ENCODE results near the gene RDH13. TPM values are rescaled to one million over a fixed set of nuclear protein-coding genes. Genes with fewer than 3 reads are reported as not detected.

Gene RDH13
- total RNA-seq, 1 donor from 2014 or later = 13.5 TPM

DNA sequence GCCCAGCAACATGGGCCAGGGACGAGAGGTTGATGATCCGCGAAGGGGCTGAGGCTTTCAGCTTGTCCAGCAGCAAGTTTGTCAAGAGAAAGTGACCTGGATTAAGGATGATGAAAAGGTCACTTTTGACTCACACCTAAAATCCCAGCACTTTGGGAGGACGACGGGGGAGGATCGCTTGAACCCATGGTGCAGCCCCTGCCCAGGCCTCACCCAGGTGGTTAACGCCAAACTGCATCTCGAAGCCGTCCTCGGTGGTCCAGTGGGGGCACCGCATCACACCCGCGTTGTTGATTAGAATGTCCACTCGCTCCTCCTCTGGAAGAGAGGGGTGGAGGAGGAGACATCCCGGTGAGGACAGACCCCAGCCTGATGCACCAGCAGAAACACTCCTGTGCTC lies 14.5 kb downstream of the RDH13 start:
- Mint-ChIP-seq H3K4me3 (ENCODE audit: unreplicated experiment) (no peak overlapping the region), H3K27me3 (ENCODE audit: unreplicated experiment) (peaks cover 3% of the 10 kb centered on the region), H3K4me1 (ENCODE audit: unreplicated experiment) (no peaks in the 10 kb centered on the region), H3K9me3 (ENCODE audit: unreplicated experiment) (no peaks in the 10 kb centered on the region), H3K36me3 (ENCODE audit: low read depth, unreplicated experiment) (peaks cover 7% of the 10 kb centered on the region), H3K27ac (ENCODE audit: unreplicated experiment) (no peak overlapping the region)
- TF ChIP-seq, protein P1, sequence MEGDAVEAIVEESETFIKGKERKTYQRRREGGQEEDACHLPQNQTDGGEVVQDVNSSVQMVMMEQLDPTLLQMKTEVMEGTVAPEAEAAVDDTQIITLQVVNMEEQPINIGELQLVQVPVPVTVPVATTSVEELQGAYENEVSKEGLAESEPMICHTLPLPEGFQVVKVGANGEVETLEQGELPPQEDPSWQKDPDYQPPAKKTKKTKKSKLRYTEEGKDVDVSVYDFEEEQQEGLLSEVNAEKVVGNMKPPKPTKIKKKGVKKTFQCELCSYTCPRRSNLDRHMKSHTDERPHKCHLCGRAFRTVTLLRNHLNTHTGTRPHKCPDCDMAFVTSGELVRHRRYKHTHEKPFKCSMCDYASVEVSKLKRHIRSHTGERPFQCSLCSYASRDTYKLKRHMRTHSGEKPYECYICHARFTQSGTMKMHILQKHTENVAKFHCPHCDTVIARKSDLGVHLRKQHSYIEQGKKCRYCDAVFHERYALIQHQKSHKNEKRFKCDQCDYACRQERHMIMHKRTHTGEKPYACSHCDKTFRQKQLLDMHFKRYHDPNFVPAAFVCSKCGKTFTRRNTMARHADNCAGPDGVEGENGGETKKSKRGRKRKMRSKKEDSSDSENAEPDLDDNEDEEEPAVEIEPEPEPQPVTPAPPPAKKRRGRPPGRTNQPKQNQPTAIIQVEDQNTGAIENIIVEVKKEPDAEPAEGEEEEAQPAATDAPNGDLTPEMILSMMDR (IDR thresholded peaks at IDR 0.05; ENCODE audit: unreplicated experiment) = no peak
- no peak for DNase-seq (ENCODE audit: low spot score)

DNA sequence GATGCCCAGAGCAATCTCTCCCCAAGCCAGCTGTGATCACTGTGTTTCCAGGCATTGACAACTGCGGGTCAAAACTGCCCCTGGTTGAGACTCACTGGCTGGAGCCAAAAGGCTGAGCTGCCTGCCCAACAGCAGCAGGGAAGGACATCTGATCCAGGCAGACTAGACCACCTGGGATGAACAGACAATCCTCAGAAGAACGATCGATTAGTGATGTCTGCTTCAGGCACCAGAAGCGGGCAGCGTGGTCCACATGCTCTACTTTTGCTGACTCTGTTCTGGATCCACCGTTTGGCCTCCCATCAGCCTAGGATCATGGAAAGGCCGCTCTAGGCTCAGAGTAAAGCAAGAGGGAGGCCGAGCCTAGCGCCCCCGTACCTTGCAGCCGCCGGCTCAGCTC lies 15.0 kb downstream of the RDH13 start:
- DNase-seq (ENCODE audit: low spot score) = no peak
- no peak overlapping the region for H3K27ac Mint-ChIP-seq (ENCODE audit: unreplicated experiment)
- H3K4me1 Mint-ChIP-seq (ENCODE audit: unreplicated experiment) = no peaks in the 10 kb centered on the region
- no peaks in the 10 kb centered on the region for H3K9me3 Mint-ChIP-seq (ENCODE audit: unreplicated experiment)
- H3K4me3 Mint-ChIP-seq (ENCODE audit: unreplicated experiment) = no peak overlapping the region
- peaks cover 3% of the 10 kb centered on the region for H3K27me3 Mint-ChIP-seq (ENCODE audit: unreplicated experiment)
- TF ChIP-seq, protein P1 (IDR thresholded peaks at IDR 0.05; ENCODE audit: unreplicated experiment) = no peak
- peaks cover 7% of the 10 kb centered on the region for H3K36me3 Mint-ChIP-seq (ENCODE audit: low read depth, unreplicated experiment)

DNA sequence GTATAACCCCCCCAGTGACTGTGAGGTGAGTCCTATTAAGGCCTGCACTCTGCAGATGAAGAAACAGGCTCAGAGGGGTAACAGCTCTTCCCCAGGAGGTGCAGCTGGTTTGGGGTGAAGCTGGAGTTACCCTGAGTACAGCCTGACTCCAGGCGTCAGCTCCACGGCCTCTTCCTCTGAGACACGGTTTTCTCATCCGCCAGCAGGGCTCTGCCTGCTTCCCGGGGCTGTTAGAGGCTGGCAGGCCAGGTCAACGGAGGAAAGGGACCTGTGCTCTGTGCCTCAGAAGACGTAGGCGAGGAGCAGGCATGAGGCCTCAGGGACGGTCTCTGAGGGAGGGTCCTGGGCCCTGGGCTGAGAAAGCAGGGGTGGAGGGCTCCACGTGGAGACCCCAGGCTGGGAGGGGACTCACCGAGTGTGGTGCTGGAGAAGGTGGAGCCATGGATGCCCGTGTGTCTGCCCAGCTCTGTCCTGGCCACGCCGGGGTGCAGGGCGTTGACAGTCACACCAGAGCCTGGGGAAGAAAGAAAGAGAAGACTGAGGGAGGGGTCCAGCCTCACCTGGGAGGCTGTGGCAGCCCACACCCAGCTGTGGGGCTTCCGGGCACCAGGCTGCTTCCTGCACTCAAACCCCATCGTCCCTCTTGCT lies 15.8 kb downstream of the RDH13 start:
- peaks cover 7% of the 10 kb centered on the region for H3K36me3 Mint-ChIP-seq (ENCODE audit: low read depth, unreplicated experiment)
- H3K4me1 Mint-ChIP-seq (ENCODE audit: unreplicated experiment) = peaks cover 7% of the 10 kb centered on the region
- H3K9me3 Mint-ChIP-seq (ENCODE audit: unreplicated experiment) = no peaks in the 10 kb centered on the region
- no peak for DNase-seq (ENCODE audit: low spot score)
- H3K4me3 Mint-ChIP-seq (ENCODE audit: unreplicated experiment) = no peak overlapping the region
- no peak overlapping the region for H3K27ac Mint-ChIP-seq (ENCODE audit: unreplicated experiment)
- H3K27me3 Mint-ChIP-seq (ENCODE audit: unreplicated experiment) = peaks cover 3% of the 10 kb centered on the region
- TF ChIP-seq, protein P1 (IDR thresholded peaks at IDR 0.05; ENCODE audit: unreplicated experiment) = no peak

DNA sequence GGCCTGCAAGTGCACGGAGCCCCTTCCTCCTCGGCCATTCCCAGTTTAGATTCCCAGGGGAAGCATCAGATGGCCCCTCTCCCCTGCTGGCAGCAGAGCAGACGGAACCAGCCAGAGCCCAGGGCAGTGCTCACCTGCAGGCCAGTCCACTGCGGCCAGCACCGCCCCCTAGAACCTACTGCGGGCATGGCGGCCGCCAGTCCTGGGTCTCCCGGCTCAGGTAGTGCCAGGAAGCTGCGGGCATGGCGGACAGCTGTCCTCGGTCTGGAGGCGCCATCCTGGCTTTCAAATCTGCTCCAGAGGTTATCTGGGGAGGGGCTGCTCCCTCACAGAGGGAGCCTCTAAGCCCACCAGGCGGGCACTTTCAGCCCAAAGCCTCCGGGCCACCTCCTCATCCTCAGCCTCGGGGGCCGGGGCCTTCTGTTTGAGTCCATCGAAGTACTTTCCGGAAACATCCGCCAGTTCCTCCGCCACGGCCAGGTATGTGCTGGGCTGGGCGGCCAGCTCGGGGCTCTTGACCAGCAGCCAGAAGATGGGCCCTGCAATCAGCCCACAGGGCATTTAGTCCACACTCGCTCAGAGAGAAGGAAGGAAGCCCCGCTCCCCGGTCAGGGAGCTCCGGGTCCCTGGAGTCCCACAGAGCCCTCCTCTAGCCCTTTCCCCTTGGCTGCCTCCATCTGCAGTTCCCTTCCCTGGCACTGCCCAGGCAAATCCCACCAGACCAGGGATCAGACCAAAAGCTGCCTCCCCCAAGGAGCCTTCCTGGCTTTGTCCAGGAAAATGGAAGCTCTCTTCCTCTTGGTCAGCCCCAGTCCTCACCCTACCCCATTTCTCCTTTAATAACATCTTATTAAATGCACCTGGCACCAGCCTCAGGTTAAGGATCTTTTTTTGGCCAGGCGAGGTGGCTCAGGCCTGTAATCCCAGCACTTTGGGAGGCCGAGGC lies 17.9 kb downstream of the RDH13 start:
- TF ChIP-seq, protein P1 (IDR thresholded peaks at IDR 0.05; ENCODE audit: unreplicated experiment) = no peak
- H3K27me3 Mint-ChIP-seq (ENCODE audit: unreplicated experiment) = peaks cover 6% of the 10 kb centered on the region
- DNase-seq (ENCODE audit: low spot score) = no peak
- H3K4me3 Mint-ChIP-seq (ENCODE audit: unreplicated experiment) = no peak overlapping the region
- peaks cover 14% of the 10 kb centered on the region for H3K4me1 Mint-ChIP-seq (ENCODE audit: unreplicated experiment)
- H3K9me3 Mint-ChIP-seq (ENCODE audit: unreplicated experiment) = no peaks in the 10 kb centered on the region
- no peak overlapping the region for H3K27ac Mint-ChIP-seq (ENCODE audit: unreplicated experiment)
- peaks cover 9% of the 10 kb centered on the region for H3K36me3 Mint-ChIP-seq (ENCODE audit: low read depth, unreplicated experiment)

DNA sequence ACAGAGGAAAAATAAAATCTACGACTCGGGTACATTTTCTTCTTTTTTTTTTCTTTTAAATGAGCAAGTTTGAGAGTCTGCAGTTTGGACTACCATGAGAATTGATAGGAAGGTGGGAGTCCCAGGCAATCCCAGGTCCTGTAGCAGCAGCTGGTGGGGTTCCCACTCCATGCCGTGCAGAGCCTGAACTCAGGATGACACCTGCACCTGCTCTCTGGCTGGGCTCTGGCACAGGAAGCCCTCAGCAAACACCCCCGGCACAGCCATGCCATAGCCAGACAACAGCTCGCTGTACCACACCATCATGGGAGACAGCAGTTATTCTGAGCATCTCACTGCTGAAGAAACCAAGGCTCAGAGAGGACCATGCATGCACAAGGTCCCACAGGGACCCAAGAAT lies 18.7 kb downstream of the RDH13 start:
- no peak for DNase-seq (ENCODE audit: low spot score)
- Mint-ChIP-seq H3K9me3 (ENCODE audit: unreplicated experiment) (no peaks in the 10 kb centered on the region), H3K36me3 (ENCODE audit: low read depth, unreplicated experiment) (peaks cover 9% of the 10 kb centered on the region), H3K4me1 (ENCODE audit: unreplicated experiment) (peaks cover 14% of the 10 kb centered on the region), H3K27ac (ENCODE audit: unreplicated experiment) (no peak overlapping the region), H3K4me3 (ENCODE audit: unreplicated experiment) (peak overlapping the region; percentile 47), H3K27me3 (ENCODE audit: unreplicated experiment) (peaks cover 6% of the 10 kb centered on the region)
- TF ChIP-seq, protein P1 (IDR thresholded peaks at IDR 0.05; ENCODE audit: unreplicated experiment) = no peak
